ENCODE measurements around the gene SPEG. TPM values are rescaled to one million over a fixed set of nuclear protein-coding genes. Genes with fewer than 3 reads are reported as not detected.

Gene SPEG
- total and polyA plus RNA-seq, 2 donors (not counting 3 experiments of a cell fraction or from before 2014, with no cell fraction given): 0.84 to 3.5 TPM

GRCh38 chr2:219398721-219399363, 35.8 kb upstream of the SPEG start:
- no peak overlapping the region for H2AFZ ChIP-seq (ENCODE audit: low read depth, low read length)
- no peaks in the 10 kb centered on the region for H4K20me1 ChIP-seq (replicated peaks; ENCODE audit: control insufficient read depth, extremely low read depth, insufficient read depth, low read length)
- H3K4me1 ChIP-seq (ENCODE audit: control insufficient read depth, extremely low read depth, insufficient read depth, low read length): no peaks in the 10 kb centered on the region
- no peaks in the 10 kb centered on the region for H3K9me3 ChIP-seq (replicated peaks; ENCODE audit: control insufficient read depth, insufficient read depth, low read length)
- H3K9ac ChIP-seq (replicated peaks; ENCODE audit: extremely low read depth, insufficient read depth, low read length): no peak overlapping the region
- POLR2A ChIA-PET: no interaction called here
- CTCF ChIA-PET: interaction anchor here (1.1 to 2.6 kb wide), 2 partner anchors 11 to 131 kb away, joined by 7 to 13 read pairs; partner anchors contain the start of gene DNPEP
- H3K27ac ChIP-seq (ENCODE audit: insufficient read depth, low read depth, low read length): no peak overlapping the region
- intact Hi-C loops (cut with micrococcal nuclease): no loop called here
- H3K4me3 ChIP-seq (replicated peaks in 1 of 3; ENCODE audit: insufficient read depth in 1 of 3, low read depth in 1 of 3, low read length in 3 of 3): no peak overlapping the region
- no peaks in the 10 kb centered on the region for H3K79me2 ChIP-seq (ENCODE audit: control insufficient read depth, insufficient read depth, low read length)
- H3K27me3 ChIP-seq (ENCODE audit: control insufficient read depth in 2 of 2, insufficient read depth in 2 of 2, low read length in 2 of 2): peaks cover 0 to 3% of the 10 kb centered on the region in 2 experiments
- no TSS peak for BruUV-seq (replicated peaks)
- H3K4me2 ChIP-seq (ENCODE audit: insufficient read depth, low read length): no peak overlapping the region
- no peaks in the 10 kb centered on the region for H3K36me3 ChIP-seq (ENCODE audit: control insufficient read depth in 2 of 2, extremely low read depth in 1 of 2, insufficient read depth in 2 of 2, low read length in 2 of 2)
- DNase-seq (ENCODE audit: low read depth, low spot score): no peak
- no peak for FAIRE-seq
- dilution Hi-C loops (cut with MboI; ENCODE audit: extremely low pct_ligation_motif_present, low sequenced_read_pairs): no loop called here
- no peaks in the 10 kb centered on the region for H3K9me1 ChIP-seq (replicated peaks; ENCODE audit: control insufficient read depth, extremely low read depth, insufficient read depth, low read length)
- TF ChIP-seq CTCF (IDR thresholded peaks at IDR 0.05; ENCODE audit: extremely low read depth in 1 of 2, insufficient read depth in 1 of 2, low read depth in 1 of 2, low read length in 2 of 2) (no peak), POLR2AphosphoS5 (IDR thresholded peaks at IDR 0.05; ENCODE audit: insufficient read depth, low read depth, low read length) (no peak), MAX (IDR thresholded peaks at IDR 0.05; ENCODE audit: insufficient read depth, insufficient read length) (no peak), EZH2 (IDR thresholded peaks at IDR 0.05; ENCODE audit: borderline replicate concordance, low read depth, low read length, severe bottlenecking) (no peak), JUN (IDR thresholded peaks at IDR 0.05; ENCODE audit: borderline replicate concordance, insufficient read depth, insufficient read length, low read depth) (no peak), FOS (IDR thresholded peaks at IDR 0.05; ENCODE audit: borderline replicate concordance, insufficient read depth, low read length) (no peak), MYC (IDR thresholded peaks at IDR 0.05; ENCODE audit: low read depth, low read length) (no peak), GATA2 (IDR thresholded peaks at IDR 0.05; ENCODE audit: insufficient read depth, insufficient read length, low read depth, low read length) (no peak), POLR2A (IDR thresholded peaks at IDR 0.05; ENCODE audit: low read depth, low read length) (no peak)
